ENCODE data around the gene IKZF1.

The IKZF1 gene

DNA sequence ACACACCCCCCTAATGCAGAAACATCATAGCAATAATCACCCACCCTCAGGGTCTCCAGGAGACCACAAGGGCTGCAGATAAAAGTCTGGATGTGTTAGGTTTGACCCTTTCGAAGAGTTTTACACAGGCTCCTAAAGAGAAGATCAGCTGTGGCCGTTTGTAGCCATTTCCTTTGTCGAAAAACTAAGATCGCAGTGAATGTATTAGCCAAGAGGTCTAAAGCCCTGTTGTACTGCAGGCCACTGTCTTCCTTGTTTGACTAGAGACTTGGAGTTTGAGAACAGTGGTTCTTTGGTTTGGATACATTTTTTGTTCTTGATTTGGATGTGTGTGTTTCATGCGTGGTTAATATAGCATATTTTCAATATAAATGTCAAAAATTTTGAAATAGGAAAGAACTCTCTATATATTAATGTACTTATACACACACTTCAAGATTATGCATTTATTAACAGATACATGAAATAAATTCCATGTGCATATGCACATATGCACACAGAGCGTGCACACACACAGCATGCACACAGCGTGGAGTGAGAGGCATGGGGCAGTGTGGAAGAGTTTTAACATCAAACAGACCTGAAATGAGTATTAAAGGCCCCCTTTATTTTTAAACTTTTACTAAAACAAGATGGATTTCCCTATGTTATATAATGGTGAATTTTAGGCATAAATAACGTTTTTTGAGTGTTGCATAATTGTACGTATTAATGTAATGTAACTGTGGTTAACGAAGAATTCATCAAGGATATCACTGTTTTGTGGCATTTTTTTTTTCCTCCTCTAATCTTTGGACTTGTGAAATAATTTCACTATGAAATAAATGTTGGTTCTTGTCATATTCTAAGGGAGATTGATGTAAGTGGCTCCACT, 2.2 kb downstream of the IKZF1 start:
- H3K36me3 ChIP-seq (ENCODE audit: insufficient read depth) = no peaks in the 10 kb centered on the region
- peaks cover 17% of the 10 kb centered on the region for H3K4me1 ChIP-seq (ENCODE audit: low read depth, poor library complexity, severe bottlenecking)
- no peak for TF ChIP-seq CTCF (conservative IDR thresholded peaks at IDR 0.05; ENCODE audit: low read depth, low read length)
- peak overlapping the region; percentile 93 for H3K27ac ChIP-seq
- H3K79me2 ChIP-seq (ENCODE audit: insufficient read depth, low read depth) = peaks cover 73% of the 10 kb centered on the region
- no peak overlapping the region for H3K4me3 ChIP-seq (IDR thresholded peaks at IDR 0.05; ENCODE audit: insufficient read depth, low read depth, low read length)
- peak overlapping the region; percentile 91 for H3K9ac ChIP-seq
- H2AFZ ChIP-seq (ENCODE audit: low read depth) = no peak overlapping the region
- H3K4me2 ChIP-seq = peak overlapping the region; percentile 89
- H3K27me3 ChIP-seq (ENCODE audit: insufficient read depth, low read depth) = no peaks in the 10 kb centered on the region
- no peaks in the 10 kb centered on the region for H4K20me1 ChIP-seq (ENCODE audit: insufficient read depth)

GRCh38 chr7:50307368-50308032, 3.0 kb downstream of the IKZF1 start:
- no peaks in the 10 kb centered on the region for H3K27me3 ChIP-seq (ENCODE audit: insufficient read depth, low read depth)
- H3K36me3 ChIP-seq (ENCODE audit: insufficient read depth) = no peaks in the 10 kb centered on the region
- peaks cover 80% of the 10 kb centered on the region for H3K79me2 ChIP-seq (ENCODE audit: insufficient read depth, low read depth)
- H3K9ac ChIP-seq = peak overlapping the region; percentile 91
- no peak overlapping the region for H3K4me3 ChIP-seq (IDR thresholded peaks at IDR 0.05; ENCODE audit: insufficient read depth, low read depth, low read length)
- H3K4me1 ChIP-seq (ENCODE audit: low read depth, poor library complexity, severe bottlenecking) = peaks cover 24% of the 10 kb centered on the region
- peak overlapping the region; percentile 93 for H3K27ac ChIP-seq
- peak overlapping the region; percentile 89 for H3K4me2 ChIP-seq
- no peaks in the 10 kb centered on the region for H4K20me1 ChIP-seq (ENCODE audit: insufficient read depth)
- TF ChIP-seq CTCF (conservative IDR thresholded peaks at IDR 0.05; ENCODE audit: low read depth, low read length) = no peak
- H2AFZ ChIP-seq (ENCODE audit: low read depth) = no peak overlapping the region

DNA sequence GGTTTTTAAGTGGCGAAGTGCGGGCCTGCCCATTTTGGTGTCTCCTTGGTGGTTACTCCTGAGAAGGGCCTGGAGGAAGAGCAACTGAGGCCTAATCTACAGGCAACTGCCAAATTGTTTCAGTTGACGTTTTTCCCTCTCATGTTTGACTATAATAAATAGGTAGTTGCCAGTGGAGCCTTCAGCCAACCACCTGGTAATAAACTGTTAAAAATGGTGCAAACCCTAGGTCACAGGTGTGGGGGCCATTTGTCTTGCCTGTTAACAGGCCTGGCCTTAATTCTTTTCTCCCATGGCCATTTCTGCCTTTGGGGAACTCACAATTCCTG, 3.7 kb downstream of the IKZF1 start:
- Histone ChIP-seq H3K4me3 (IDR thresholded peaks at IDR 0.05; ENCODE audit: insufficient read depth, low read depth, low read length) (no peak overlapping the region), H3K36me3 (ENCODE audit: insufficient read depth) (no peaks in the 10 kb centered on the region), H3K4me2 (peak overlapping the region; percentile 89), H3K79me2 (ENCODE audit: insufficient read depth, low read depth) (peaks cover 87% of the 10 kb centered on the region), H3K27ac (peak overlapping the region; percentile 93), H3K27me3 (ENCODE audit: insufficient read depth, low read depth) (no peaks in the 10 kb centered on the region), H3K9ac (peak overlapping the region; percentile 91), H3K4me1 (ENCODE audit: low read depth, poor library complexity, severe bottlenecking) (peaks cover 31% of the 10 kb centered on the region), H4K20me1 (ENCODE audit: insufficient read depth) (no peaks in the 10 kb centered on the region), H2AFZ (ENCODE audit: low read depth) (no peak overlapping the region)
- no peak for TF ChIP-seq CTCF (conservative IDR thresholded peaks at IDR 0.05; ENCODE audit: low read depth, low read length)

GRCh38 chr7:50308532-50309385, 4.2 kb downstream of the IKZF1 start:
- Histone ChIP-seq H2AFZ (ENCODE audit: low read depth) (no peak overlapping the region), H3K9ac (peak overlapping the region; percentile 91), H3K36me3 (ENCODE audit: insufficient read depth) (no peaks in the 10 kb centered on the region), H3K4me3 (IDR thresholded peaks at IDR 0.05; ENCODE audit: insufficient read depth, low read depth, low read length) (no peak overlapping the region), H3K4me1 (ENCODE audit: low read depth, poor library complexity, severe bottlenecking) (peaks cover 36% of the 10 kb centered on the region), H3K27me3 (ENCODE audit: insufficient read depth, low read depth) (no peaks in the 10 kb centered on the region), H3K27ac (peak overlapping the region; percentile 93), H3K4me2 (peak overlapping the region; percentile 89), H3K79me2 (ENCODE audit: insufficient read depth, low read depth) (peaks cover 93% of the 10 kb centered on the region), H4K20me1 (ENCODE audit: insufficient read depth) (no peaks in the 10 kb centered on the region)
- no peak; the same call in 1 of the 2 replicates for TF ChIP-seq CTCF (conservative IDR thresholded peaks at IDR 0.05; ENCODE audit: low read depth, low read length)
